Measurements from ENCODE around the gene METRN. TPM values are rescaled to one million over a fixed set of nuclear protein-coding genes. Genes with fewer than 3 reads are reported as not detected.
A peak's percentile ranks its signal among the peaks of the same experiment; 100 is the strongest.

Gene METRN
- total RNA-seq, 4 donors from 2014 or later, result 4.0 to 33.8 (median 8.9) TPM

GRCh38 chr16:729768-730665 lies 15.1 kb downstream of the METRN start:
- Histone ChIP-seq H3K27me3 (peaks cover 0 to 25% of the 10 kb centered on the region in 2 donors), H3K4me1 (peaks cover 0 to 31% (median 11%) of the 10 kb centered on the region in 4 donors), H3K36me3 (peaks cover 0 to 33% (median 0%) of the 10 kb centered on the region in 3 donors), H3K4me3 (no peak overlapping the region), H3K27ac (no peak overlapping the region), H3K9me3 (no peaks in the 10 kb centered on the region)
- no peak for DNase-seq
- TF ChIP-seq POLR2A (IDR thresholded peaks at IDR 0.05) (no peak), CTCF (IDR thresholded peaks at IDR 0.05) (no peak)

GRCh38 chr16:730666-731509 lies 16.0 kb downstream of the METRN start:
- Histone ChIP-seq H3K27me3 (peaks cover 0 to 20% of the 10 kb centered on the region in 2 donors), H3K36me3 (peaks cover 0 to 41% (median 0%) of the 10 kb centered on the region in 3 donors), H3K27ac (no peak overlapping the region), H3K9me3 (no peaks in the 10 kb centered on the region), H3K4me1 (peaks cover 0 to 31% (median 11%) of the 10 kb centered on the region in 4 donors), H3K4me3 (no peak overlapping the region)
- no peak for DNase-seq
- TF ChIP-seq CTCF (IDR thresholded peaks at IDR 0.05) (no peak), POLR2A (IDR thresholded peaks at IDR 0.05) (no peak)

GRCh38 chr16:732332-732731 lies 17.4 kb downstream of the METRN start:
- peaks cover 0 to 6% of the 10 kb centered on the region in 2 donors for H3K27me3 ChIP-seq
- H3K4me3 ChIP-seq, result no peak overlapping the region
- H3K4me1 ChIP-seq, result peaks cover 0 to 17% (median 6%) of the 10 kb centered on the region in 4 donors
- no peaks in the 10 kb centered on the region for H3K9me3 ChIP-seq
- H3K36me3 ChIP-seq, result peaks cover 0 to 56% (median 0%) of the 10 kb centered on the region in 3 donors
- H3K27ac ChIP-seq, result no peak overlapping the region
- TF ChIP-seq CTCF (IDR thresholded peaks at IDR 0.05), result no peak
- no peak for TF ChIP-seq POLR2A (IDR thresholded peaks at IDR 0.05)
- no peak for DNase-seq

GRCh38 chr16:732936-733335 lies 18.0 kb downstream of the METRN start:
- Histone ChIP-seq H3K36me3 (peaks cover 0 to 62% (median 0%) of the 10 kb centered on the region in 3 donors), H3K9me3 (no peaks in the 10 kb centered on the region), H3K4me3 (no peak overlapping the region), H3K27me3 (peaks cover 0 to 2% of the 10 kb centered on the region in 2 donors), H3K27ac (no peak overlapping the region), H3K4me1 (peaks cover 0 to 11% (median 3%) of the 10 kb centered on the region in 4 donors)
- DNase-seq, result no peak
- TF ChIP-seq POLR2A (IDR thresholded peaks at IDR 0.05) (no peak), CTCF (IDR thresholded peaks at IDR 0.05) (no peak)

- no peak for TF ChIP-seq POLR2A (IDR thresholded peaks at IDR 0.05)
- peak in 1 of 6 experiments; percentile 30 for TF ChIP-seq CTCF (IDR thresholded peaks at IDR 0.05)
- H3K4me1 ChIP-seq, result peaks cover 0 to 5% (median 1%) of the 10 kb centered on the region in 4 donors
- no peak for DNase-seq
- H3K27ac ChIP-seq, result no peak overlapping the region
- H3K36me3 ChIP-seq, result peaks cover 0 to 67% (median 0%) of the 10 kb centered on the region in 3 donors
- no peaks in the 10 kb centered on the region for H3K27me3 ChIP-seq
- no peak overlapping the region for H3K4me3 ChIP-seq
- H3K9me3 ChIP-seq, result no peaks in the 10 kb centered on the region
Measured at GRCh38 chr16:733382-734207, 18.7 kb downstream of the METRN start.

Measured in Peyer's patch (tissue), 4 donors.